GM19239 (cell line): ENCODE data around the gene BCLAF3.
A peak's percentile ranks its signal among the peaks of the same experiment; 100 is the strongest.

ENCODE experiments used
- DNase-seq: peaks from one replicate; pipeline ENCODE4 v3.0.0; 2011; ENCODE audit warnings: low spot score; ENCODE audit not compliant: insufficient read length
- FAIRE-seq: peaks from 2 replicates; lab custom pipeline; 2011; peaks lifted over from hg19 to GRCh38; lab: Jason Lieb, UNC

The BCLAF3 gene

DNA sequence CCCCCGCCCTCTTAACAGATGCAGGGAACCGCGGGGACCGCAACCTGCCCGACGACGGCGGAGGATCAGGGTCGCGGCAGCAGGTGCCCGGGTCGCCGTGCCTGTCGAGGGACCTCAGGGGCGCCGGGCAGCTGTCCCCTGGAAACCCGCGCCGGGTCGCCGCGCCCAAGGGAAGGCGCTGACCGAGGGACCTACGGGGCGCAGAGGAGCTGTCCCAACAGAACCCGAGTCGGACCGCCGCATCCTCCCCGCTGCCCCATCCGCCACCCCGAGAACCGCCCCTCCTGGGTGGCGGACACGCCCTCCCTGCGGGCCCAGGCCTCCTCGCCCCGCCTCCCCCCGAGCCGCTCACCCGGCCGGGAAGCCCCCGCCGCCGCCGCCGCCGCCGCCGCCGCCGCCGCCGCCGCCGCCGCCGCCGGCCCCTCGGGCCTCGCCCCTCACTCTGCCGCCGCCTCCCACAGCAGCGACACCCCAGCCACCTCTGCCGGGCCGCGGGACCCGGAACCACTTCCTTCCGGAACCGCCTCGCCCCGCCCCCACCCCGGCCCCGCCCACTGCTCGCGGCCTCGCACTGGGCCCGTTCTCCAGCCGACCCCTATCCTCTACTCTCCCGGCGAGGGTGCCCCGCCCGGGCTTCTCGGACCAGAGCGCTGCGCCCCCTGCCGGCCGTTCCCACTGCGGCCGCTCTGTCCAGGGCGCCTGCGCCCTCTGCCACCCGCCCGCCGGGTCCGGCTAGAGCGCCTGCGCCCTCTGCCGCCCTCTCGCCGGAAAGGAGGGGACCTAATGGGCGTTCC is at the start of gene BCLAF3:
BCLAF3 (minus strand) TSS at position 506 of the 794 bp plus-strand sequence. CDS start 20,797 bp downstream, outside the sequence.
- DNase-seq (peak; percentile 86), FAIRE-seq (peak; percentile 75)

DNA sequence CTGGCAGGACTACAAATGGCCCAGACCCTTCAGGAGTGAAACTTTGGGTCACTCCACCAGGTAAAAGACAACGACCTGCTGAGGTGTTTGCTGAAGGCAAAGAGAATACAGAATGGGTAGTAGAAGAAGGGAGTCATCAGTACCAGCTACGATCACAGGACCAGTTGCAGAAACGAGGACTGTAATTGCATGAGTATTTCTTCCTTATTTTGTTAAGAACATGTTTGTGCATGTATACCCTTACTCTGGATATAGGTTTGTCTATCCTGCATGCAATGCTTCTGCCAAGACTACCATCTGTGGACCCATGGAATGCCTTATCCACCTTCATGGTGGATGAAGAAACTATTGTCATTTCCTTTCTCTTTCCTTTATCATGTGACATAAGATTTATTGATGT is 48.1 kb upstream of the BCLAF3 start:
- FAIRE-seq (no peak), DNase-seq (no peak)

DNA sequence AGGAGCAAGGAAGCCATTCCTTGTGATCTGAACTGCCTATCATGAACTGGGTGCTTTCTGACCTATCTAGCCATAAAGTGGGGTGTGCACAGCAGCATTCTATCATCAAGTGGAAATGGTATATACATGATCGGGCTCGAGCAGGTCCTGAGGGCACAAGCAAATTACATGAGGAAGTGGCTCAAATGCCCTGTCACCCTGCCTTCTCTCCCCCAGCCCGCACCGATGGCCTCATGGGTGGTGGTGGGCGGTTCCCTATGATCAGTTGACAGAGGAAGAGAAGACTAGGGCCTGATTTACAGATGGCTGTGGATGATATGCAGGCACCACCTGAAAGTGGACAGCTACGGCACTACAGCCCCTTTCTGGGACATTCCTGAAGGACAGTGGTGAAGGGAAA is 46.3 kb upstream of the BCLAF3 start:
- FAIRE-seq (no peak), DNase-seq (no peak)

DNA sequence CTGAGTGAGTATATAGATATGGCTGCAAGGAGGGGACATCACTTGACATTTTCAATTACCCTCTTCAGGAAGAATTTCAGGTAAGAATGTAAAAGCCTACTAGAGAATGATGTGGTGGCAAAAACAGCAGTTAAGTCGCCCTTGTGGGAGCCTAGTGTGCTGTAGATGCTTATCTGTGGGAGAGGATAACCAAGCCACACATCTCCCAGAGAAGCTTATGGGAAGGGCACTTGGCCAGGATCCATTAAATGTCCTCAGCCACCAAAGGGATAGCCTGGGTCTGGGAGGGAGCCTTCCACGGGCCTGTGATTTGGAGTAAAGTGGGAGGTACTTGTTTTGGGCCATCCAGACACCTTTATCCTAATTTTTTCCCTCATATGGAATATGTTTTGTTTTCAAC is 41.3 kb upstream of the BCLAF3 start:
- DNase-seq, result no peak
- no peak for FAIRE-seq

DNA sequence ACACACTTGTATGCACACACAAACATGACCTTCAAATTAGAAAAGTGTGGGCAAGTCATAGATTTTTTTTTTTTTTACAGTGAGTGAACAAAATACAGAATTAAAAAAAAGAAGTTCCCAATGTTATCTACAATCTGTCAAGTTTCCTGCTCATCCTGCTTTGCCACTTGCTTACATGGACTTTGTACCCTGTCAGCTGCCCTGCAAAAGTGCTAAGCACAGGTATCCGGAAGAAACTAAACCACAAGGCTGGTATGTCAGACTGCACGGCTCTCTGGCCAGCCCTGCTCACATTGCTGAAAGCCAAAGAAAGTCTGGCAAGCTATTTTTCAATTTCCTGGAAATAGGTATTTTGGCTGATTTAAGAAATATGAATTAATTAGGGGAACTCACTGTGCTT is 38.9 kb upstream of the BCLAF3 start:
- peak; percentile 12 for DNase-seq
- FAIRE-seq, result peak; percentile 71

DNA sequence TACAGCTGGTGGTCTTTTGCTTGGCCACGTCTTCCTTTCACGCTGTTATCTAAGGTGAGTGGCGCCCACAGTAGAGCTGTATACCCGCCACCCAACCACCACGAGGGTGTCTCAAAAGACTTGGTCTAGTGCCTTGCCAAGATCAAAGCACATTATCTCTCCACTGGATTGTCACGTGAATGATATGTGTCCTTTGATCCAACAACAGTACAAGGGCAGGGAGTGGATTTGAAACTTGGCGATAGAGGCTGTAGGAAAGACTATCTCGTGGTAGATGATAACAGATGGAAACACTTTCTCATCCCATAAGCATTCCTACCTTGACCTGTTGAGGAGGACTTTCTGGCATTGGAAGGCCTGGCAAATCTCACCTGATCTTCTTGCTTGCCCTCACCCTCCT is 37.7 kb upstream of the BCLAF3 start:
- no peak for FAIRE-seq
- DNase-seq, result no peak

DNA sequence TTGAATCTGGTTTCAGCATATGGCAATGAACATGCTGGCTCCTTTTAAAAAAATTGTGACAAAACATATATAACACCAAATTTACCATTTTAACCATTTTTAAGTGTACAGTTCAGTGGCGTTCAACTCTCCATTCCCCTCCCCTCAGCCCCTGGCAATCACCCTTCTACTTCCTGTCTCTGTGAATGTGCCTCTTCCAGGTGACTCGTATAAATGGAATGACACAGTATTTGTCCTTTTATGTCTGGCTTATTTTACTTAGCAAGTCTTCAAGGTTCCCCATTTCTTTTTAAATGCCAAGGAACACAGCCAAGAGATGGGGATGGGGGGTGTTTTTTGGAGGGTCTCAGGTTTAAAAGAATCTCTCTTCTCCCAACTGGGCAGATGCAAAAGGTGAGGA is 35.4 kb upstream of the BCLAF3 start:
- DNase-seq (no peak), FAIRE-seq (no peak)

DNA sequence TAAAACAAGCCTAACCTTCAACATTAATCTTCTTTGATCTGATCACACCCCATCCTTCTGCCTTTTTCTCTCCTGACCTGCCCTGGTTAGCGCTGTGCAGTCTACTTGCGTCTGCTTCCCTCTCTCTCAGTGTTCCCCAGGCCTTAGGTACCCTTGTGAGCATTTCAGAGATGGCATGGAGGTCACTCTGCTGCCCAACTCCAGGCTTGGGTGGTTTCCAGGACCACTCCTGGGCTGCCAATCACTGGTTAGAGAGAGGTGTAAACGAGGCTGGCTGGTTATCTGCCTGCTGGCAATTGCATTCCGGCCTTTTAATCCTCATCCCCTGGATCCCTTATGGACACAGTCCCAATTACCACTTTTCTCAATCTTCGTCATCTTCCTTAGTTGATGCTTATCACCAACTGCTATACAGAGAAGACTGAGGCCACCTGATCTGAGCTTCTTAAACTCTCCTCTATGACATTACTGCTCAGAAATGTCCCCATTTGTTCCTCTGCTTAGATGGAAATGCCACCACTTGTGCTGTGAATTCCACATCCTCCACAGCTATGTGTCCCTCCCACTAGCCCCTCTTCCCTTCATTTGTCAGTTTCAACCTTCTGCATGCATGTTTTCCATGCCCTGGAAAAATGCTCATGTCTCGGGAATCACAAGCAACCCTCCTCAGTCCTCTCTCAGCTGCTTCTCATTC is 29.0 kb upstream of the BCLAF3 start:
- FAIRE-seq (peak; percentile 11), DNase-seq (no peak)

DNA sequence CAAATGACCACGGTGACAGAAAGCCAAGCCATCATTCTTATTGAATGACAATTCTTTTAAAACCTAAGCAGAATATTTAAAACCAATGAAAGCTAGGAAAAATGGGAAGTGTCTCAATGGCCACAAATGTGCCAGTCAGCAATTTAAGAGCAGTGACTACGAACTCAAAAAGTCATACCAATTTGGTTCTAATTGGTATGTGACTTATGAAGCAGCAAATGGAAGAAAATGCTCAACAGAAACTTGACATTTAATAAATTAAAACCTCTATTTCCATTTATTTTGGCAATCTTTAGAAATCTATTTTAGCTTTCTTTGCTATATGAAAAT is 25.7 kb upstream of the BCLAF3 start:
- FAIRE-seq, result no peak
- no peak for DNase-seq

DNA sequence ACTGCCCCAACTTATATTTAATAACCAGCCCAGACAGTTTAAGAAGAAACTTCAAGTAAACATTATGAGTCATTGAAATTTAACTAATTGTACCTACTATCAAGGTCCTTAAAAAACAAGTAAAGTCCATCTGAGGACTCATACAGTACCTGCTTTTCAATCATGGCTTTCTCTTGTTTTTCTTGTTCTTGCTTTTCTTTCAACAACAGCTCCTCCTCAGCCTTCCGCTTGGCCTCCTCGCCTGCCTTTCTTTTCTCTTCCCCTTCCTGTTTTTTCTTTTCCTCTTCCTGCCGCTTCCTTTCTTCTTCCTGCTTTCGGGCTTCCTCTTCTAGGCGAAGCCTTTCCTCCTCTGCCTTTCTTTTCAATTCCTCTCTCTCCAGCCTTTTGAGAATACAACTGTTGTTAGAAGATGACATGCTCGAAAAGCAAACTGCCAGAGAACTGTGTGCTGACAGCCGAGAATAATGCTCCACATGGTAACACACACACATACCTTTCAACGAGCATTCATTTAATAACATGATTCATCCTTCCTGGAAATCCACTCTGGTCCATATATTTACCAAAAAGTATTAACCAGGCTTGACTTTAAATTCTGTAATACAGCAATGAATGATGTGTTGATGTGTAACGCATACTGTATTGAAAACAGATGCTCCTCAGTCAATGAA is 25.2 kb upstream of the BCLAF3 start:
- FAIRE-seq (no peak), DNase-seq (no peak)

DNA sequence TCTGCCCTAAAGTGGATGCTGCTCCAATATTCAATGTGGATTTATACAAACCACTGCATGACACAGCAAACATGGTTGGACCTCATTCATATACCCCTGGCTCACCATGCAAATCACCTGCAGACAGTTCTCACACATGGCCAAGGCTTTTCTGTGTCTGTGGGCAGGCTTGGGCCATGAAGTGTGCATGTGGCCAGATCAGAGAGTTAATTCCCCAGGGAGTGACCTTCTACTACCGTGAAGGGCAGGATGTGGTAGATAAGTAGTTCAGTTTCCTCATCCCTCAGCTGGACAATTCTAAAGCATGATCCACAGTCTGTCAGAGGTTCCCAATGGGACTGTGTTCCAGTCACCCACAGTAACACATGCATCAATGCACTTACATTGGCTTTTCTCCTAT is 24.6 kb upstream of the BCLAF3 start:
- FAIRE-seq, result no peak
- no peak for DNase-seq

DNA sequence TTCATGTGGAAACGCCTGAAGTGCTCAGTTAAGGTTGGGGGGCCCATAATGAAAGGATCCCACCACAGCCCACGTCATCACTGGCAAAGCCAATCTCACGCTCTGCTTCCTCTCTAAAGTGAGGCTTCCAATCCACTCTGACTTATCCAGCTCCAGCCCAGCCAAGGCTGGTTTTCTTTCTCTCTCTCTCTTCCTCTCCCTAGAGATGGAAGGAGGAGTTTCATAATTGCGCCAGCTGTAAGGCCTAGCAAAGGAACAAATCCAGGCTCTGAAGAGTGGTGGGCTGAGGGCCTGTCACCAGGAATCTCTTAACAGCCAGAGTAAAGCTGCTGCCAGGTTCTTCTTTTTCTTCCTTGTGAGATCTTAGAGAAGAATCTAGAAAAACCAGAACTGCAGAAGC is 20.7 kb upstream of the BCLAF3 start:
- FAIRE-seq (no peak), DNase-seq (no peak)

DNA sequence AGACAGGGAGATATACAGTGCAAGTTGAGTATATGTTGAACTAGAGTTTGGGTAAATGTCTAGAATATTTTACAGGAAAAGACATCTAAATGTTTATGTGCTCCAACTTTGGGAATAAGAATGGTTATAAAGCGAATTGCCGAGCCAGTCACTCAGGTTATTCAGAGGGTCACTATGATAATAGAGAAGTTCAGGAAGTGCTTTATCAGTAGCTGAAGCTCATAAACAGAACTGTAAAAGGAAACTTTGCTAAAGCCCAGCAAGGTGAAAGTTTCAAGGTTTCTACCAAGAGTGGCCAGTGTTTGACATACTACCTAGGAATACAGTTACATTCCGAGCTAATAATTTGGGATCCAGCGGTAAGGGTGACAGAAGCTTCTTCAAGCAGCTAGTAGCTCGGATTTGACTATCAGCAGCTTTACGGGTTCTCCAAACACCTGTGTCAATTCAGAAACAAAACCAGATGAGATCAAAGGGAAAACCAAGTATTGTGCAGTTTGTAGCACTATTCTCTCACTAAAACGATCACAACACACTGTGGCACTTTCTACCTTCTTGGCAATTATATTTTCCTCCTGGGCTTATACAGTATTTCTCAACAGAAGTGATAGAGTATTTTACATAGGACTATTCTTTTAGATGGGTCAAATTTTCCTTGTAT is 17.2 kb upstream of the BCLAF3 start:
- DNase-seq, result no peak
- no peak for FAIRE-seq

DNA sequence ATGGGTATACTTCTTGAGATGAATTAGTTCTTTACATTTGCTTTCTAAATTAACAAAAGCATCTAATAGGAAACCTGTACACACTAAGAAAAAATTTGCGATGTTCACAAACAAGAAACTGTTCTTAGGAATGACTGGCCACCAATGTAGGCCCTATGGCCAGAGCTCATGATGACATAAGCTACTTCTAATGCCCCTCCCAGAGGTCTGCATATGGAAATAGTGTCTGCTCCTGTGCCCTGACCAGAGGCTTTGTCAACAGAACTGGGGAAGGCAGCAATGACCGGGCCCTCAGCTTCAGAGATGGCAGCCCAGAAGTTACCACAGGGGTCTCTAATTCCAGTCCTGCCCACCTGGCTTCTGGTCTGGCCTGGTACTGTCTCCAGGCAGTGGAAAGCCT is 15.0 kb upstream of the BCLAF3 start:
- no peak for FAIRE-seq
- no peak for DNase-seq

DNA sequence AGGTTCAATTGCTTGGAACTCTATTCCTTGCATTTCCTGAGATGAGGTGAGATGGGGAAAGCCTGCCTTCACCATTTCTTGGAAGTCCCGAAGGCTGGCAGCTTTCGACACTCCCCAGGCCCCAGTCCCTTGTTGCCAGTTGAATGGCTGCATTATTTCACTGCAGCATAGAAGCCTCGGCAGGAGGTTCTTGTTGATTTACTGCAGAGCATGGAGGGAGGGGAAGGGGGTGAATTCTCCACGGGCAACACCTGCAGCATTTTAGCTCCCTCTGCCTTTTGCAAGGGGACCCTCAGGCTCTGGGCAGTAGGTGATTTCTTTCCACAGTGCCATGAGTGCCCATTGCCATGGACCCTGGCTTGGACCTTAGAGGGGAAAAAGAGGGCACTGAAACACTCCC is 10.7 kb upstream of the BCLAF3 start:
- DNase-seq (no peak), FAIRE-seq (no peak)

DNA sequence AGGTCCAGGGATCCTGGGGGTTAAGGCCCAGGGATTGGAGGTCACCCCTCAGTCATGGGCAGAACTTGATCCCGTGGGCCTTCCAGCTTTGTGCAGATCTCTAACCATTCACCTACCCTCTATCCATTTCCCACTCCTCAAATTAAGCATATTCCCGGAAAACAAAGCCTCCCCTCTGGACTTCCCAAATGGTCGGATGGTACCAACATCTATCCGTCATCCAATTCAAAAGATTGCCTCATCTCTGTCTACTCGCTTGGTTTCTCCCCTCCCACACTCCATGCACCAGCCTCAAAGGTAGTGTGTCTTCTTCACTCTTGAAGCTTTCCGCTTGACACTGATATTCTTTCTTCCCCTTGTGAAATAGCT is 473 bp upstream of the BCLAF3 start:
- FAIRE-seq, result no peak
- DNase-seq, result no peak

DNA sequence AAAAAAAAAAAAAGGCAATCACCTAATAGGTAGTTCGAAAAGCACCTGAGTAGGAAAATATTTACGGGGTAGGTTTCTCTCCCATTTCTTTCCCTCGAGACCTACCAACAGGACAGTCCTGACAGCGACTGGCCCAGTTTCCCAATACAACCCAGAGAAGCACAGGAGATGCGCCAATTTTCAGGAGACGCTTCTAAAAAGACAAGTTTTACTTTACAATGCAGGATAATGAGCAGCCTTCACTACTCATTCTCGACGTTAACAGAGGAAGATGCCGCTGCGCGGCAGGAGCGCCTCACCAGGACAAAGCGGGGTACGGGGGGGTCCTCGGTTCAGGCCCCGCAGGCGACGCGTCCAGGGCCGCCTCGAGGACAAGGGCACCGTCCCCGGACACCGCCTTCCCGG is 708 bp downstream of the BCLAF3 start:
- DNase-seq (peak; percentile 8), FAIRE-seq (no peak)

DNA sequence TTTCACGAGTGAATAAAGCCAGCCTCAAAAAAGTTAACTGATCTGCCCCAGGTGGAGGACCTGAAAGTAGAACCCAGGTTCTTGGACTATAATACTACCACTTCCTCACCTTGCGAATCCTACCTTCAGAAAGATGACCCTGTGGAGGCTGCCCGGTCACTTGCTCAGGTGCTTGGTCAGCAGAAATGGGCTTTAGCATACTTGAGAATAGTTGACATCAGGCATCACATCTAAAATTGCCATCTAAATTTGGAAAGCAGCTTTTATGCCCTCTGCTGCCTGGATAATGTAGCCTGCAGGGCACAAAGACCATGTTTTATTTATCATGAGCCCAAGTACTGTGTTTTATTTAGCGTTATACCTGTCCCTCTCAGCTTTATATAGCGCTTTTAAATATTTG is 3.0 kb downstream of the BCLAF3 start:
- FAIRE-seq, result peak; percentile 42
- no peak for DNase-seq

DNA sequence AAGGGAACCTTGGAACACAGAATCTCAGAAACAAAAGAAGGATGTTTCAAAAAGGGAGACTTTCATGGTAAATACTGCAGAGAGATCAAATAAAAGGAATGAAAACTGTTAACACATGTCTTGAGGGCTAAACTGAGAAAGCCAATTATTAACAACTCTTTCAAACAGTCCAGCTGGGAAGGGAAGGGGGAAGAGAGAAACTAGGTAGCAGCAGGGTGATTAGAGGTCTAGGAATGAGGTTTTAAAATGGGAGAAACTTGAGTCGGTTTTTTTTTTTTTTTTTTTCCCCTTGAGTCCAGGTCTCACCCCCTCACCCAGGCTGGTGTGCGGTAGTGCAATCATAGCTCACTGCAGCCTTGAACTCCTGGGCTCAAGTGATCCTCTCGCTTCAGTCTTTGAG is 4.3 kb downstream of the BCLAF3 start:
- peak; percentile 44 for FAIRE-seq

DNA sequence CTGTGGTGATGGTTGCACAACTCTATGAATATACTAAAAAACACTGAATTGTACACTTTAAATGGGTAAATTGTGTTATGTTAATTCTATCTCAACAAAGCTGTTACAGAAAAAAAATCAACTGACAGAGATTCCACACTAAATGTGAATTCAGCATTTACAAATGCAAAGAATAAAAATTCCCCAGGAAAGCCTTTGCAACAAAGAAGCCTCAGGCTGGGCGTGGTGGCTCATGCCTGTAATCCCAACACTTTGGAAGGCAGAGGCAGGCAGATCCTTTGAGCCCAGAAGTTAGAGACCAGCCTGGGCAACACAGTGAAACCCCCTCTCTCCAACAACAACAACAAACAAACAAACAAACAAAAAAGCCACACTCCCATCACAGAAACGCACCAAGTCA is 8.9 kb downstream of the BCLAF3 start:
- no peak for FAIRE-seq
- DNase-seq, result no peak

More for the DNA sequence above, 4.3 kb downstream of the BCLAF3 start:
- no peak for DNase-seq

DNA sequence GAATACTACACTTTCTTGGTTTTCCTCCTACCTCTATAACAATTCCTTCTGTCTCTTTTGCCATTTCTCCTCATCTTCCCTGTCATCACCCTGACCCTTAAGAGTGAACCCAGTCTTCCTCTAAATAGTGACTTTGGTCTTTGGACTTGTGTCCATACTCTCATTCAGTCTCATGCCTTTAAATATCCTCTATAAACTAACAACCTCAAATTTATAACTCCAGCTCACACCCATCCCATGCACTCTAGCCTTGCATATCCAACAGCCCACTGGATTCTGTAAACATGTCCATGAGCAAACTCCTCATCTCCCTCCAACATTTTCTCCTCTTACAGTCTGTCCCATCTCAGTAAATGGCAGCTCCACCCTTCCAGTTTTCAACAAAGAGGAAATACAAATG is 15.0 kb downstream of the BCLAF3 start:
- no peak for DNase-seq
- FAIRE-seq, result no peak
